PC-3 (cell line): ENCODE results near the gene ANKMY2. TPM values are rescaled to one million over a fixed set of nuclear protein-coding genes. Genes with fewer than 3 reads are reported as not detected.

Experiments
- ATAC-seq: fragments of 200-7000 bp; cut with Tn5 transposase; 2 replicates; pipeline ENCODE4 v1.9.1; 2020; ENCODE audit warnings: mild to moderate bottlenecking, moderate library complexity
- BruUV-seq: library from RNA; stranded (reverse); fragments of 400-500 nt; replicated peaks from 2 replicates; lab custom pipeline; 2021; lab: Mats Ljungman, UMichigan
- CTCF ChIA-PET: fragments of 300-600 bp; sonication (Branson Sonifier 250); formaldehyde crosslinking; loops from one replicate; lab custom pipeline; 2022; ENCODE audit warnings: antibody characterized with exemption; lab: Charles Lee
- POLR2A ChIA-PET: fragments of 300-600 bp; sonication (Branson Sonifier 250); formaldehyde crosslinking; loops from one replicate; lab custom pipeline; 2022; ENCODE audit warnings: antibody characterized with exemption; ENCODE audit not compliant: unreplicated experiment; lab: Charles Lee
- DNase-seq: peaks from one replicate; pipeline ENCODE4 v3.0.0-alpha.2; 2015
- H2AFZ ChIP-seq: fragments of 300-600 bp; sonication (generic); 2 replicates; pipeline ENCODE4 v1.6.0; 2016; ENCODE audit warnings: antibody characterized with exemption, low read length
- H3F3A ChIP-seq: fragments of 300-600 bp; sonication (generic); one replicate; pipeline ENCODE4 v1.6.0; 2017; ENCODE audit warnings: antibody characterized with exemption, low read length, control low read depth, mild to moderate bottlenecking; ENCODE audit not compliant: unreplicated experiment
- H3K27ac ChIP-seq: fragments of 300-600 bp; sonication (generic); 2 replicates; pipeline ENCODE4 v1.5.1; 2016; ENCODE audit warnings: mild to moderate bottlenecking, low read length
- H3K27me3 ChIP-seq: fragments of 300-600 bp; sonication (generic); 2 replicates; pipeline ENCODE4 v1.6.1; 2016; ENCODE audit warnings: low read length, mixed read lengths
- H3K36me3 ChIP-seq: fragments of 300-600 bp; sonication (generic); 2 replicates; pipeline ENCODE4 v1.6.1; 2016; ENCODE audit warnings: low read depth, mixed run types, low read length, mixed read lengths
- H3K4me1 ChIP-seq: fragments of 300-600 bp; sonication (generic); 2 replicates; pipeline ENCODE4 v1.5.1; 2016; ENCODE audit warnings: low read length; ENCODE audit not compliant: insufficient read depth
- H3K4me2 ChIP-seq: fragments of 300-600 bp; sonication (generic); 2 replicates; pipeline ENCODE4 v1.6.0; 2016; ENCODE audit warnings: low read length
- H3K4me3 ChIP-seq: fragments of 300-600 bp; sonication (generic); 2 replicates; pipeline ENCODE4 v1.5.1; 2016; ENCODE audit warnings: mild to moderate bottlenecking, low read length, mixed read lengths
- H3K79me2 ChIP-seq: fragments of 300-600 bp; sonication (generic); 2 replicates; pipeline ENCODE4 v1.6.1; 2017; ENCODE audit warnings: low read length, mixed read lengths
- H3K9ac ChIP-seq: fragments of 300-600 bp; sonication (generic); 2 replicates; pipeline ENCODE4 v1.6.0; 2016; ENCODE audit warnings: mild to moderate bottlenecking, low read length
- H3K9me2 ChIP-seq: fragments of 300-600 bp; sonication (generic); replicated peaks from 2 replicates; pipeline ENCODE4 v1.6.1; 2016; ENCODE audit warnings: mixed run types, low read length, mixed read lengths
- H3K9me3 ChIP-seq: fragments of 300-600 bp; sonication (generic); 2 replicates; pipeline ENCODE4 v1.6.1; 2016; ENCODE audit warnings: low read length, mixed read lengths
- H4K20me1 ChIP-seq: fragments of 300-600 bp; sonication (generic); 2 replicates; pipeline ENCODE4 v1.6.1; 2016; ENCODE audit warnings: low read length, mixed read lengths
- EZH2 ChIP-seq: fragments of 300-600 bp; sonication (generic); IDR thresholded peaks from one replicate; pipeline ENCODE4 v1.6.1; 2017; ENCODE audit warnings: antibody characterized with exemption, mild to moderate bottlenecking, low read length; ENCODE audit not compliant: unreplicated experiment
- EZH2phosphoT487 ChIP-seq: fragments of 300-600 bp; sonication (generic); IDR thresholded peaks from 2 replicates; pipeline ENCODE4 v1.6.1; 2018; ENCODE audit warnings: mild to moderate bottlenecking, antibody characterized with exemption, low read length, borderline replicate concordance
- intact Hi-C: fragments of 100-400 bp; cut with micrococcal nuclease; formaldehyde crosslinking; loops from 2 replicates; pipeline ENCODE4 v1.9.0; 2023
- total RNA-seq: library from RNA; depleted of rRNA; stranded (reverse); fragments of >200 nt; gene quantifications from 2 replicates; pipeline ENCODE4 v1.2.3, GENCODE V29; 2014
- TF ChIP-seq, protein P1 (sequence below): fragments of 300-600 bp; sonication (generic); conservative IDR thresholded peaks from 2 replicates; pipeline ENCODE4 v1.5.1; 2017; ENCODE audit warnings: antibody characterized with exemption, low read depth, mild to moderate bottlenecking, low read length

The ANKMY2 gene
- total RNA-seq, 1 experiment from 2014 or later: 8.5 TPM

DNA sequence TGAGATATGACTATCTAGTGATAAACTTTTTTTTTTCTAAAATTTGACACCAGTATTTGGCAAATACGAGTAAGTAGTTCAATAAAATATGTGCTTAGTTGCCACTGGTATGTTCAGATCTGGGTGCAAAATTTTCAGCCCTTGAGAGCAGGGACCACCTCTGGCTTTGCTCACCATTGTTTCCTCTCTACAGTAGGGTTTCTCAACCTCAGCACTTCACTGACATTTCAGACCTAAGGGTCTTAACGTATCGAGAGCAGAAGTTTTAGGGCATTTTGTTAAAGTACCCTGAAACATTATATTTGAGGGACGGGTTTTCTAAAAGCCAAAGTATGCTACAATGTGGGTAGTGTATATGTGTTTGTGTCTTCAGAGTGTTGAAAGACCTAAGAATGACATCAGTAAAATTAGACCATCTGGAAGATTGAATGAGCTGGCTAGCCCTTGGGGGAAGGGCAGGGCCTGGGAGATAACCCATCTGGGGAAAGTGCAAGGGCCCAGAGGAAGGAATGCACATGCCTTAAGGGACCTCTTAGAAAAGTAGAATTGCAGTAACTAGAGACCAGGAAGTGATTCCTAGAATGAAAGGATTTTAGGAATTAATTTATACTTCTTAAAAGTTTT is 12.2 kb upstream of the ANKMY2 start:
- H3K9me3 ChIP-seq: no peaks in the 10 kb centered on the region
- H3K4me2 ChIP-seq: 0 out of 2 replicates have a peak overlapping the region, but pooled peaks have one; percentile 5
- peaks cover 60% of the 10 kb centered on the region for H4K20me1 ChIP-seq
- ChIA-PET CTCF (no interaction called here), POLR2A (no interaction called here)
- H3K9me2 ChIP-seq: no peaks in the 10 kb centered on the region
- no peak overlapping the region for H3K9ac ChIP-seq
- ATAC-seq (no peak), DNase-seq (peak; percentile 37)
- H2AFZ ChIP-seq: no peak overlapping the region
- TF ChIP-seq EZH2phosphoT487: no peak
- TF ChIP-seq, protein P1, sequence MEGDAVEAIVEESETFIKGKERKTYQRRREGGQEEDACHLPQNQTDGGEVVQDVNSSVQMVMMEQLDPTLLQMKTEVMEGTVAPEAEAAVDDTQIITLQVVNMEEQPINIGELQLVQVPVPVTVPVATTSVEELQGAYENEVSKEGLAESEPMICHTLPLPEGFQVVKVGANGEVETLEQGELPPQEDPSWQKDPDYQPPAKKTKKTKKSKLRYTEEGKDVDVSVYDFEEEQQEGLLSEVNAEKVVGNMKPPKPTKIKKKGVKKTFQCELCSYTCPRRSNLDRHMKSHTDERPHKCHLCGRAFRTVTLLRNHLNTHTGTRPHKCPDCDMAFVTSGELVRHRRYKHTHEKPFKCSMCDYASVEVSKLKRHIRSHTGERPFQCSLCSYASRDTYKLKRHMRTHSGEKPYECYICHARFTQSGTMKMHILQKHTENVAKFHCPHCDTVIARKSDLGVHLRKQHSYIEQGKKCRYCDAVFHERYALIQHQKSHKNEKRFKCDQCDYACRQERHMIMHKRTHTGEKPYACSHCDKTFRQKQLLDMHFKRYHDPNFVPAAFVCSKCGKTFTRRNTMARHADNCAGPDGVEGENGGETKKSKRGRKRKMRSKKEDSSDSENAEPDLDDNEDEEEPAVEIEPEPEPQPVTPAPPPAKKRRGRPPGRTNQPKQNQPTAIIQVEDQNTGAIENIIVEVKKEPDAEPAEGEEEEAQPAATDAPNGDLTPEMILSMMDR: no peak
- no peak for TF ChIP-seq EZH2
- BruUV-seq: no TSS peak
- no peak overlapping the region for H3K27ac ChIP-seq
- no peaks in the 10 kb centered on the region for H3F3A ChIP-seq
- H3K27me3 ChIP-seq: no peaks in the 10 kb centered on the region
- H3K4me3 ChIP-seq: no peak overlapping the region
- peaks cover 8% of the 10 kb centered on the region; the same call in 1 of the 2 replicates for H3K36me3 ChIP-seq
- intact Hi-C loops: no loop called here
- H3K79me2 ChIP-seq: peaks cover 96% of the 10 kb centered on the region
- H3K4me1 ChIP-seq: peaks cover 31% of the 10 kb centered on the region

DNA sequence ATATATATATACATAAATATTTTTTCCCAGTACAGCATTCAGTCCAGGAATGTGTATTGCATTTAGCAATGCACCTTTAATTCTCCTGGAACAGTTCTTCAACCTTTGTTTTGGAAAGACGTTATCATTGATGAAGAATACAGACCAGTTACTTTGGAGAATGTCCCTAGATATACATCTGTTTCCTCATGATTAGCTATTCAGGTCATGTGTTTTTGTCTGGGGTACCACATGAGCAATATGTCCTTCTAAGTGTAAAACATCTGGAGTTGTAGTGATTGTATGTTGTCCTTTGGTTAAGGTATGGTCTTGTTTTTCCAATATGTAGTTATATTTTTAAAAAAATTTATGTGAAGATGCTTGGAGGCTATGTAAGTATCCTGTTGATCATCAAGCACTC is 10.6 kb upstream of the ANKMY2 start:
- CTCF ChIA-PET: no interaction called here
- peaks cover 96% of the 10 kb centered on the region for H3K79me2 ChIP-seq
- no peak overlapping the region for H3K9ac ChIP-seq
- TF ChIP-seq EZH2phosphoT487: no peak
- TF ChIP-seq EZH2: no peak
- TF ChIP-seq, protein P1: no peak
- no peak for ATAC-seq
- no peaks in the 10 kb centered on the region for H3F3A ChIP-seq
- no peaks in the 10 kb centered on the region for H3K9me2 ChIP-seq
- peaks cover 8% of the 10 kb centered on the region for H3K36me3 ChIP-seq
- H3K4me3 ChIP-seq: no peak overlapping the region
- H3K27ac ChIP-seq: no peak overlapping the region
- H2AFZ ChIP-seq: no peak overlapping the region
- no peaks in the 10 kb centered on the region for H3K9me3 ChIP-seq
- peaks cover 62% of the 10 kb centered on the region for H4K20me1 ChIP-seq
- BruUV-seq: no TSS peak
- intact Hi-C loops: no loop called here
- no peak overlapping the region for H3K4me2 ChIP-seq
- no peak for DNase-seq
- POLR2A ChIA-PET: no interaction called here
- H3K27me3 ChIP-seq: no peaks in the 10 kb centered on the region
- H3K4me1 ChIP-seq: peaks cover 29% of the 10 kb centered on the region

DNA sequence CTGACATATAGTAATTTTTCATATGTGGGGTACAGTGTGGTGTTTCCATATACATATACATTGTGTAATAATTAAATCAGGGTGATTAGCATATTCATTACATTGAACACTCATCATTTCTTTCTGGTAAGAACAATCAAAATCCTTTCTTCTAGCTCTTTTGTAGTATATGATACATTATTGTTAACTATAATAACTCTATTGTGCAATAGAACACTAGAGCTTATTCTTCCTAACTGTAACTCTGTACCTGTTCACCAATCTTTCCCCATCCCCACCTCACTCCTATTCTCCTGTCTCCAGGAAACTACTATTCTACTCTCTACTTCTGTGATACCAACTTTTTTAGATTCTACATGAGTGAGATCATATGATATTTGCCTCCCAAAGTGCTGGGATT is 9.8 kb upstream of the ANKMY2 start:
- intact Hi-C loops: no loop called here
- no peak for ATAC-seq
- H3K9me3 ChIP-seq: no peaks in the 10 kb centered on the region
- H3K36me3 ChIP-seq: peaks cover 8% of the 10 kb centered on the region
- peaks cover 26% of the 10 kb centered on the region for H3K4me1 ChIP-seq
- no TSS peak for BruUV-seq
- ChIA-PET POLR2A (no interaction called here), CTCF (no interaction called here)
- peaks cover 96% of the 10 kb centered on the region for H3K79me2 ChIP-seq
- H2AFZ ChIP-seq: no peak overlapping the region
- TF ChIP-seq EZH2 (no peak), EZH2phosphoT487 (no peak)
- TF ChIP-seq, protein P1: no peak
- peaks cover 62% of the 10 kb centered on the region for H4K20me1 ChIP-seq
- H3F3A ChIP-seq: no peaks in the 10 kb centered on the region
- H3K27ac ChIP-seq: no peak overlapping the region
- no peaks in the 10 kb centered on the region for H3K9me2 ChIP-seq
- H3K9ac ChIP-seq: no peak overlapping the region
- H3K4me2 ChIP-seq: no peak overlapping the region
- H3K4me3 ChIP-seq: no peak overlapping the region
- no peaks in the 10 kb centered on the region for H3K27me3 ChIP-seq
- no peak for DNase-seq
